ENCODE results near the gene PPP2R2C.

The PPP2R2C gene

DNA sequence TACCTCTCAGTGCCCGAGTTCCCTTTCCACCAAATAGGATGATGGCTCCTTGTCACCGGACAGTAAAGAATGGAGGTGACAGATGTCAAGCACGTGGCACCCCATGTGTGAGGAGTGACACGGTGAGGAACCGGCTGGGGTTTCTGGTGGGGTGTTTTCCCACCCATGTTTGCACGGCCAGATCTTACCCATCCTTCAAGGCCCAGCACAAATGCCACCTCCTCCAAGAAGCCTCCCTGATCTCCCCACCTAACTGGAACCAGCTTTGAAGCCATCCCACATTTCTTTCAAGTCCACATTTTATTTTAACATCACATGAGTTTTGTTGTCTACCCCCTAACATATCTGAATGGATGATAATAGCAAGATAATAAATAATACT, 139.8 kb downstream of the PPP2R2C start:
- Histone ChIP-seq H2AFZ (ENCODE audit: low read depth, low read length) (no peak overlapping the region), H3K36me3 (ENCODE audit: insufficient read depth, low read length) (no peaks in the 10 kb centered on the region), H3K9me3 (ENCODE audit: insufficient read depth, low read length, severe bottlenecking) (no peaks in the 10 kb centered on the region), H4K20me1 (ENCODE audit: insufficient read depth, low read length) (peaks cover 11% of the 10 kb centered on the region; the same call in 1 of the 2 replicates), H3K27me3 (ENCODE audit: insufficient read depth, low read length, poor library complexity) (no peaks in the 10 kb centered on the region), H3K4me2 (ENCODE audit: insufficient read depth, low read length) (no peak overlapping the region), H3K79me2 (ENCODE audit: insufficient read depth, low read length) (no peaks in the 10 kb centered on the region), H3K4me3 (ENCODE audit: low read depth in 1 of 2, low read length in 2 of 2) (no peak overlapping the region), H3K4me1 (ENCODE audit: insufficient read depth, low read length) (no peaks in the 10 kb centered on the region), H3K27ac (ENCODE audit: low read length) (no peak overlapping the region), H3K9ac (ENCODE audit: low read depth, low read length) (no peak overlapping the region)
- TF ChIP-seq, protein P1, sequence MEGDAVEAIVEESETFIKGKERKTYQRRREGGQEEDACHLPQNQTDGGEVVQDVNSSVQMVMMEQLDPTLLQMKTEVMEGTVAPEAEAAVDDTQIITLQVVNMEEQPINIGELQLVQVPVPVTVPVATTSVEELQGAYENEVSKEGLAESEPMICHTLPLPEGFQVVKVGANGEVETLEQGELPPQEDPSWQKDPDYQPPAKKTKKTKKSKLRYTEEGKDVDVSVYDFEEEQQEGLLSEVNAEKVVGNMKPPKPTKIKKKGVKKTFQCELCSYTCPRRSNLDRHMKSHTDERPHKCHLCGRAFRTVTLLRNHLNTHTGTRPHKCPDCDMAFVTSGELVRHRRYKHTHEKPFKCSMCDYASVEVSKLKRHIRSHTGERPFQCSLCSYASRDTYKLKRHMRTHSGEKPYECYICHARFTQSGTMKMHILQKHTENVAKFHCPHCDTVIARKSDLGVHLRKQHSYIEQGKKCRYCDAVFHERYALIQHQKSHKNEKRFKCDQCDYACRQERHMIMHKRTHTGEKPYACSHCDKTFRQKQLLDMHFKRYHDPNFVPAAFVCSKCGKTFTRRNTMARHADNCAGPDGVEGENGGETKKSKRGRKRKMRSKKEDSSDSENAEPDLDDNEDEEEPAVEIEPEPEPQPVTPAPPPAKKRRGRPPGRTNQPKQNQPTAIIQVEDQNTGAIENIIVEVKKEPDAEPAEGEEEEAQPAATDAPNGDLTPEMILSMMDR (IDR thresholded peaks at IDR 0.05; ENCODE audit: borderline replicate concordance, extremely low read depth, low read length, poor library complexity, severe bottlenecking): no peak
- TF ChIP-seq EZH2 (IDR thresholded peaks at IDR 0.05; ENCODE audit: borderline replicate concordance, low read depth, low read length, severe bottlenecking): no peak
- ATAC-seq (ENCODE audit: insufficient read depth, low read depth) (no peak), DNase-seq (no peak)

DNA sequence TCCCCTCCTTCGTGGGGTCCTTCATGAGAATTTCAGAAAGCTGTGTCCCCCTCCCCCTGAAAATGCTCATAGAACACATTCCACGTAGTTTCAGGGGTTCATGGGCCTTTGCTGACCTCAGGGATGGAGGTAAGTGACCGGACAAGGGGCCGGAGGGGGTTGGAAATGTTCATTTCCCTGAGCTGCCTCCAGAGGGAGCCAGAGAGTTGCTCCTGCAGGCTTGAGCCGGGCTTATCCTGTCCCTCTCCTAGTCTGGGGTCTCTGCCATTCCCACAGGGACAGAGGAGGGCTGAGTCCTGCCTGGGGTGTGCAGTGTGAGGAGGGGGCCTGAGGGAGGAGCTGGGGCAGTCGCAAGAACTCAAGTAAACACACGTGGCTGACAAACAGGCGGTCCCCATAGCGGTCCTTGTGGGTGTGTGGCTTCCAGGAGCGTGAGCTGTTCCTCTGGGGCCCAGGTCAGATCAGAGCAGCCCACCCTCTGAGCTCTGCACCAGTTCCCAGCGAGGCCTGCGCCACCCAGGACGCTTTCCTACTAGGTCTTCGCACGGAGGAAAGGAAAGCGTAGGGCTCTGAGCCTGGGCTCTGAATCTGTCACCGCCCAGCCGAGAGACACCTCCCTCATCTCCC, 140.3 kb downstream of the PPP2R2C start:
- Histone ChIP-seq H3K79me2 (ENCODE audit: insufficient read depth, low read length) (no peaks in the 10 kb centered on the region), H3K36me3 (ENCODE audit: insufficient read depth, low read length) (no peaks in the 10 kb centered on the region), H3K9me3 (ENCODE audit: insufficient read depth, low read length, severe bottlenecking) (no peaks in the 10 kb centered on the region), H3K4me1 (ENCODE audit: insufficient read depth, low read length) (no peaks in the 10 kb centered on the region), H3K4me2 (ENCODE audit: insufficient read depth, low read length) (no peak overlapping the region), H3K9ac (ENCODE audit: low read depth, low read length) (no peak overlapping the region), H2AFZ (ENCODE audit: low read depth, low read length) (no peak overlapping the region), H3K4me3 (ENCODE audit: low read depth in 1 of 2, low read length in 2 of 2) (no peak overlapping the region), H3K27me3 (ENCODE audit: insufficient read depth, low read length, poor library complexity) (no peaks in the 10 kb centered on the region), H3K27ac (ENCODE audit: low read length) (no peak overlapping the region), H4K20me1 (ENCODE audit: insufficient read depth, low read length) (peaks cover 12% of the 10 kb centered on the region; the same call in 1 of the 2 replicates)
- DNase-seq (no peak), ATAC-seq (ENCODE audit: insufficient read depth, low read depth) (no peak)
- no peak for TF ChIP-seq EZH2 (IDR thresholded peaks at IDR 0.05; ENCODE audit: borderline replicate concordance, low read depth, low read length, severe bottlenecking)
- TF ChIP-seq, protein P1 (IDR thresholded peaks at IDR 0.05; ENCODE audit: borderline replicate concordance, extremely low read depth, low read length, poor library complexity, severe bottlenecking): peak; percentile 70

GRCh38 chr4:6331468-6331867, 140.9 kb downstream of the PPP2R2C start:
- Histone ChIP-seq H3K27me3 (ENCODE audit: insufficient read depth, low read length, poor library complexity) (no peaks in the 10 kb centered on the region), H3K9ac (ENCODE audit: low read depth, low read length) (no peak overlapping the region), H3K9me3 (ENCODE audit: insufficient read depth, low read length, severe bottlenecking) (no peaks in the 10 kb centered on the region), H3K27ac (ENCODE audit: low read length) (no peak overlapping the region), H3K36me3 (ENCODE audit: insufficient read depth, low read length) (no peaks in the 10 kb centered on the region), H3K4me2 (ENCODE audit: insufficient read depth, low read length) (no peak overlapping the region), H3K4me1 (ENCODE audit: insufficient read depth, low read length) (no peaks in the 10 kb centered on the region), H3K4me3 (ENCODE audit: low read depth in 1 of 2, low read length in 2 of 2) (no peak overlapping the region), H3K79me2 (ENCODE audit: insufficient read depth, low read length) (no peaks in the 10 kb centered on the region), H2AFZ (ENCODE audit: low read depth, low read length) (no peak overlapping the region), H4K20me1 (ENCODE audit: insufficient read depth, low read length) (peaks cover 16% of the 10 kb centered on the region; the same call in 1 of the 2 replicates)
- ATAC-seq (ENCODE audit: insufficient read depth, low read depth) (no peak), DNase-seq (no peak)
- no peak for TF ChIP-seq EZH2 (IDR thresholded peaks at IDR 0.05; ENCODE audit: borderline replicate concordance, low read depth, low read length, severe bottlenecking)
- TF ChIP-seq, protein P1 (IDR thresholded peaks at IDR 0.05; ENCODE audit: borderline replicate concordance, extremely low read depth, low read length, poor library complexity, severe bottlenecking): no peak
